ENCODE measurements around the gene C1orf115.
A peak's percentile ranks its signal among the peaks of the same experiment; 100 is the strongest.
"Not testable (repeated sequence)": the region's sequence is repeated elsewhere in the genome, so short reads cannot be mapped to it uniquely, and the experiment has no call there.

The C1orf115 gene, protein sequence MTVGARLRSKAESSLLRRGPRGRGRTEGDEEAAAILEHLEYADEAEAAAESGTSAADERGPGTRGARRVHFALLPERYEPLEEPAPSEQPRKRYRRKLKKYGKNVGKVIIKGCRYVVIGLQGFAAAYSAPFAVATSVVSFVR

DNA sequence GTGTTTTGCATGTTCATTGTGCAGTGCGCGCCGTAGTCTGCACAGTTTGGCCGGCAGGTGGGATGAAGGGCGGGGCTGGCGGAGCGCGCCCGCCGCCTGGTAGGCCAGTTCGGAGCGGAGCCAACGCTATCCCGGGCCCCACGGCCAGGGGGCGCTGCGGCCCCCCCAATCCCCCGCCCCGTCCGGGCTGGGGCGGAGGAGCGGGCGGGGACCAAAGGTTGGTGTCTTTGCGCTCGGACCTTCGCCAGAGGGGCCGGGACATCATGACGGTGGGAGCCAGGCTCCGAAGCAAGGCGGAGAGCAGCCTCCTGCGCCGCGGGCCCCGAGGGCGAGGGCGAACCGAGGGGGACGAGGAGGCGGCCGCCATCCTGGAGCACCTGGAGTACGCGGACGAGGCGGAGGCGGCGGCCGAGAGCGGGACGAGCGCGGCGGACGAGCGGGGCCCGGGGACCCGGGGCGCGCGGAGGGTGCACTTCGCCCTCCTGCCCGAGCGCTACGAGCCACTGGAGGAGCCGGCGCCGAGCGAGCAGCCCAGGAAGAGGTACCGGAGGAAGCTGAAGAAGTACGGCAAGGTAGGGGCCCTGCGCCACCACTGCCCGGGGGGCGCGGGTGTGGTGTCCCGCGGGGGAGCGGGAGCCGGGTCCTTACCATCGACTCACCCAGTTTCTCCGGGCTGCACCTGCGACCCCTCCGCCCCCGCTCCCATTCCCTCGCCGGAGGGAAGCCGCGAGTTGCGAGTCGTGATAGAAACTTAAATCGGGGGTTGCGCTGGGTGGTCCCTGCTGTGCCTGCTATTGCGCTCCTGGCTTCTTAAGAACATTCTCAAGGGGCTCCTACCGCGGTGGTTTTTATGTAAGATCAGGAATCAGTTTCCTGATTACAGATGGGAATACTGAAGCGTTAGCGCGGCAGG is at the start of gene C1orf115:
Gene C1orf115, plus strand, starts transcription at position 224 of the 913 bp plus-strand sequence. Its CDS starts 40 bp downstream, at position 264.
- DNase-seq (ENCODE audit: low read depth) = peak; percentile 9

DNA sequence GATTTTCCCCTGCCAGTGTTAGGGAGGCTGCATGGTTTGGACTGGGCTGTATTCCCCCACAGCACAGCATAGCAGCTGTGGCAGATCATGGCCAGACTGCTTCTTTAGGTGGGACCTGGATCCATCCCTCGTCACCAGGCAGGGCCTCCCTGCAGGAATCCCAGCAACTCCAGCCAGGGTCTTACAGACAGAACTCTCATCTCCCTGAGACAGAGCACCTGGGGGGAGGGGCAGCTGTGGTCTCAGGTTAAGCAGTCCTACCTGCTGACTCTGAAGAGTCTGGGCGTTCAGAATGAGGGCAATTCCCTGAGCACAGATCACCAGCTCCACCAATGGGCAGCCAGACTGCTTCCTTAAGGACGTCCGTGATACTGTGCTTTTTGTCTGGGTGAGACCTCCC is 47.9 kb upstream of the C1orf115 start:
- no peak for DNase-seq (ENCODE audit: low read depth)

DNA sequence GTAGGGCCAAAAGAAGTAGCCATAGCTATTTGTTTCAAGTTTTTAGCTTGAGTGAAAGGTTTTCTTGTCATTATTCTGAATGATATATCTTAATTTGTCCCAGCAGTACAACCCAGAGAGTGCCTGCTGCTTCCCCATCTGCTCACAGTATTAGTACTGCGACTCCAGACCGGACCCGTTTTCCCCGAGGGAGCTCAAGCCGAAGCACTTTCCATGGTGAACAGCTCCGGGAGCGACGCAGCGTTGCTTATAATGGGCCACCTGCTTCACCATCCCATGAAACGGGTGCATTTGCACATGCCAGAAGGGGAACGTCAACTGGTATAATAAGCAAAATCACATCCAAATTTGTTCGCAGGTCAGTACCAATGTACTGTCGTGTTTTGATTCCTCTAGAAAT is 37.2 kb upstream of the C1orf115 start:
- DNase-seq (ENCODE audit: low read depth) = no peak

DNA sequence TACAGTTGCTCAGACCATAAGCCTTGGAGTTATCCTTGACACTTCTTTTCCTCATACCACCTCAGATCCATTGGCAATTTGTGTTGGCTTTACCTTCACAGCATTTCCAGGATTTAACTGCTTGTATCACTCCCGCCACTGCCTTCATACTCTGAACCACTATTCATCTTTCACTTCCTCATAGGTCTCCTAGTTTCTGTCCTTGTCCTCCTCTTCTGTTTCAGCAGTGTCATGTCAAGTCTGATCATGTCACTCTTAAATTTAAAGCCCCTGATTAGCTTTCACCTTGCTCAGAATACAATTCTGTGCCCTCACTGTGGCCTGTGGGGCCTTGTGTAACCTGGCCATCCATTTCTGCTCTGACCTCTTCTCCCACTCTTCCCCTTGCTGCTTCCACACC is 34.7 kb upstream of the C1orf115 start:
- no peak for DNase-seq (ENCODE audit: low read depth)

DNA sequence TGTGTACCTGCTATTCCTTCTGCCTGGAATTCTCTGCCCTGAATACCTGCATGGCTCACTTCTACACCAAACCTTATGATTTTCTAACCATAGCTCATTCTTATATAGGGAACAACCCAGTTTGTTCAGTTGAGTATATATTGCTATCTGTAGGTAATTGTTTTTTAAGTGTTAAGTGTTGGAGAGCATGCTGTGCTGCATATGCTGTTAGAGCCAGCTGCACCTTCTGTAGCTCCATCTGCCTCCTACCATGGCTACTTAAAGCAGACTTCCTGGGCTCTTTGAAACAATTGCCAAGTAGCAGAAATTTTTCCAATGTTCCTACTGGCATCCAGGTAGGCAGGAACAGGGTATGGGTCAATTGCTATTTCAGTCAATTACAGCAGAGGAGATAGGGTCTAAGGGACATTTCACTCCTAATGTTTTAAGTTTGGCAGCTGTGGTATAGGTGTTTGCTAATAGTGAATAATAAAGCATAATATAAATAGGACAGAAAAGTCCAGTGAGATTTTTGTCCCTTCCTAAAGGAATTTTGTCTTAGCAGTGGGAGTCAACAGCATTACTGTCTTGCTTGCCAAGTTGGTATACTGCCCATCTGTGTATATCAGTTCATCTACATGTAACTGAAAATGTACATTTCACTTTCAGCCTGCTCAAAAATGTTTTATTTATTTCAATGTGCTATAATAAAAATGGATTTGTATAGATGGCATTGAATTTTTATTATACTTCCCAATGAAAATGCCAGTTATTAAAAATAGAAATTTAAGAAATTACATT is 34.0 kb upstream of the C1orf115 start:
- no peak for DNase-seq (ENCODE audit: low read depth)

DNA sequence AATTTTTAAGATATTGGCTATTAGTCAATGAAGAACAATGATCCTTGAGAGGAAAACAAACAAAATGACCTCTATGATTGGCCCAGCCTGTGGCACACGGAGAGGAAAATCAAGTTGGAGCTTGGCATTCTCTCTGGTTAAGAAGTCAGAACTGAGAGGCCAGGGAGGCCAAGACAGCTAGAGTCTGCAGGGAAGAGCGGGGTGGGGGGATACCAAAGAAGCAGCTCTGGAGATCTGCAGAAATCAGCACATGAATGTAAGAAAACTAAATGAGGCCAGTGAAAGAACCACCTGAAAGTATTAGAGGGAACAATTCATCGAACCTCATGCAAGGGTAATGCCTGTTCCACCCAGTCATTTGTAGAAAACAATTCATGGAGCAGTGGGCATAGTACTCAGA is 23.8 kb upstream of the C1orf115 start:
- DNase-seq (ENCODE audit: low read depth) = no peak

DNA sequence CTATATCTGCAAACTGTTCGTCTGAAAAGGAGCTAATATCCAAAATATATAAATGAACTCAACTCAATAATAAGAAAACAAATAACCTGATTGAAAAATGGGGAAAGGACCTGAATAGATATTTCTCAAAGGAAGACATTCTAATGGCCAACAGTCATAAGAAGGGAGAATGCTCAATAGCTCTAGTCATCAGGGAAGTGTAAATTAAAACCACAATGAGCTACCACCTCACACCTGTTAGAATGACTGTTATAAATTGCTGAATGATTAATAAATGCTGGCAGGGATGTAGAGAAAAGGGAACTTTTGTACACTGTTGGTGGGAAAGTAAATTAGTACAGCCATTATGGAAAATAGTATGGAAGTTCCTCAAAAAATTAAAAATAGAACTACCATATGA is 21.2 kb upstream of the C1orf115 start:
- no peak for DNase-seq (ENCODE audit: low read depth)

DNA sequence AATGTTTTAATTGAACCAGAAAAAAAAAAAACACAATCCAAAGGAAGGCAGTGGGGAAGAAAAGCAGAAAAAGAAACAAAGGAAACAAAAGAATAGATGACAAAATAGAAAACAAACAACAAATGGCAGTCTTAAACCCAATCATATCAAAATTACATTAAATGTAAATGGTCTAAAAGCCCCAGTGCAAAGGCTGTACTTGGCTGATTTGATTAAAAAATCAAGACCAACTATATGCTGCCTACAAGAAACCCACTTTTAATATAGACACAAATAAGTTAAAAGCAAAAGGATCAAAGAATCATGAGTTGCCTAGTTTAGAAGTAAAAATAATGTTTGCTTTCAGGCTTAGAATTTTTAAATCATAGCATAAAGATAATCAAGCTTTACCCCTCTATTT is 19.8 kb upstream of the C1orf115 start:
- no peak for DNase-seq (ENCODE audit: low read depth)

DNA sequence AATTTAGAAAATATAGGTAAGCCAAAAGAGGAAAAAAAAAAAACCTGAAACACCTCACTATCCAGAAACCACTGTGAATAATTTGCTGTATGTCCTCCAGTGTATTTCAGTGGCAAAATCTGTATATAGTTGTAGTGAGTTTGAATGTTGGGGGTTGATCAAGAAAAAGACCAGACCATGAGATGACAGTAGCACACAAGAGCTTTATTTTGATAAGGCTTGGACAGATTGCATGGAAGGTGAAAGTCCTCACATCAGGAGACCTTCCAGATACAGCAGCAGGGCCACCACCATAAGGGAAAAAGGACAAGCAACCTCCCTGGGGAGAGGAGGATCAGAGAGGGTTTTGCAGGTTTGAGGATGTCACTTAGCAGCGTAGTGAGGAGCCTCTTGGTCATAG is 16.2 kb upstream of the C1orf115 start:
- DNase-seq (ENCODE audit: low read depth) = no peak

DNA sequence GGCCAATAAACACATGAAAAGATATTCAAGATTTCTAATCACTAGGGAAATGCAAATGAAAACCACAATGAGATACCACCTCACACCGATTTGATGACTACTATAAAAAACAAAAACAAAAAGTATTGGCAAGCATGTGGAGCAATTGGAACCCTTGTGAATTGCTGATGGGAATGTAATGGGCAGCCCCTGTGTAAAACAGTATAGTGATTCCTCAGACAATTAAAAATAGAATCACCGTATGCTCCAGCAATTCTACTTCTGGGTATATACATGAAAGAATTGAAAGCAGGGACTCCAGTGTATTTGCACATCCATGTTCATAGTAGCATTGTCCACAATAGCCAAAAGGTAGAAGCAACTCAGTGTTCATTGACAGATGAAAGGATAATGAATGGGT is 12.9 kb upstream of the C1orf115 start:
- DNase-seq (ENCODE audit: low read depth) = no peak

DNA sequence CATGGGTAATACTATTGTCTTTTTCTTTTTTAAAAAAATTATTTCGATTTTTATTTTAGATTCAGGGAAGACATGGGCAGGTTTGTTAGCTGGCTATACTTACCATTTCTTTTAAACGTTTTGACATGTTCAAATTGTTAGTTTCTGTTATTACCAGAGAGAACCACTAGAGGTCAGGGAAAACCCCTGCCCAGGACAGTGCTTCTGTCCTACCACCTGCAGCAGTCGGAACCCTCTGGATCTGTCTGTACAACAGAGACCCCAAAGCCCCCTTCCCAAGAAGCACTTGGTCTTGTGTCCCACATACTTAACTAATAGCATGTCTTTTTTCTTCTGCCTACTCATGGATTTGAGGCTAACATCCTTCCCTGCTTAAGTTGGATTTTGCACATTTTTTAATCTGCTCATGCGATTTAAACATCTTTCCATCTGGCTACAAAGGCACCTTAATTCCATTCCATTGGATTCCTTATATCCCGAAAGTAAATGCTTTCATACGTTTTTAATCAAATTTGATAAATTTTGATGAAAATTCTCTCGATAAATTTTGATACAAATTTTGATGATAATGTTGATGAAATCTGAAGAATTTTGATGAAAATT is 10.0 kb upstream of the C1orf115 start:
- DNase-seq (ENCODE audit: low read depth) = peak; percentile 36

DNA sequence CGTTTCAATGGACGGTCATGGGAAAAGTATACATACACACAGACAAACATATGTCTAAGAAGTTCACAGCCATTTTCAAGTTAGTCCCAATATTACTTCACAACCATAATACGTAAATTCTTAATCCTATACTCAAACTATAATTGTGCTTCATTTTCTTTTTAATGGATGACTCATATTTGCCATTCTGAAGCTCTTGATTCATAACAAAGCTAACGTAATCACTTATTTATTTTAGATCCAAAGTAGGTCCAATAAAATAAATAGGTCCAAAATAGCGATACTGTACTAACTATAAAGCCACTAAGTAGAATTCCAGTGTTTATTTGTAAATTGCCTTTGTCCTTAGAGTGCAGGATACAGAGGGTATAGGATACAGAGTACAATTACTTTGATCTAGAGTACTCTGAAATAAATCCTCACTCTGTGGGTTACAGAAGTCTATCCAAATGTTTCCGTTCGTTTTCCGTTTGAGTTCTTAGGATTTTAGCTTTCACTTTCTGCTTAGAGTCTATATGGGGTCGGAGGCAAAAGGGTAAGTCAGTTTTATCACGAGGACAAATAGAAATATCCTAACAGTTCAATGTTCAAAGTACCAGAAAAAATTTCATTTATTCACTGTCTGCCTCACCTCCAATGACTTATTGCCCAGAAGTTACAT is 8.8 kb upstream of the C1orf115 start:
- DNase-seq (ENCODE audit: low read depth) = no peak

DNA sequence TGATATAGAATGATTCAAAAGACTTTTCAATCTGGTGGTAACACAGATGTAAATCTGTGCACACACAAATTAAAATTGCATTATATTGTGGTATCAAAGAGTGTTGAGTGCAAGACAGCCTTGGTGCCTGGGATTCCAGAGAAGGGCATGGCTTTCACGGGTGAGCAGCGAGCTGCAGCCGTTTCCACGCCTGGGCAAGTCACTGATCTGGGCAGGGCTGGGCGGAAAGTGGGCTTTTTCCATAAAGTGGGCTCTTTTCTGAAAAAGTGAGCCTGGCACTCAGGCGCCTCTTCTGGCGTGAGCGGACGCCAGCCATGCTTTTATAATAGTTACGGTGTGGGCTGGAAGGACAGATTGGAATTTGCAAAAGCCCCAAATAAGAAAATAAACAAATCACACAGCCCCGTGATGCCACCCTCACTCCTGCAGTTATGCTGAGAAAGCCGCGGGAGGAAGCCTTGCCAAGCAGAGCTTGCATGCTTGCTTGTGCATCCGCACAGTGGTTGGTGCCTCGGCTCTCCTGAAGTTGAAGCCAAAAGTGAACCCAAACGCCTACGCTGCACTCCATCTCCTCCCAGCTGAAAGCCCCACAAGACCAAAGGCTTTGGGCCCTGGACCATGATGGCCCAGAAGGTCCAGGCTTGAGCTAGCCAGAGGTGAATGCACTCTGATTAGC is 7.1 kb upstream of the C1orf115 start:
- DNase-seq (ENCODE audit: low read depth) = no peak

DNA sequence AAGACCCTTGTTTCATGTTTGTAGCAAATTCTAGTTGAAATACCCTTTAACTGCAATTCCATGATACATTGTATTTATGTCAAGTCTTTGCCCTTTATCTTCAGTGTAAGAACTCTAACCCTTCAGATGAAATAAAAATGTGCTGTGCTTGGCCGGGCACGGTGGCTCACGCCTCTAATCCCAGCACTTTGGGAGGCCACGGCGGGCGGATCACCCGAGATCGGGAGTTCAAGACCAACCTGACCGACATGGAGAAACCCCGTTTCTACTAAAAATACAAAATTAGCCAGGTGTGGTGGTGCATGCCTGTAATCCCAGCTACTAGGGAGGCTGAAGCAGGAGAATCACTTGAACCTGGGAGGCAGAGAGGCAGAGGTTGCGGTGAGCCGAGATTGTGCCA is 6.4 kb upstream of the C1orf115 start:
- not testable (repeated sequence) for DNase-seq (ENCODE audit: low read depth)

DNA sequence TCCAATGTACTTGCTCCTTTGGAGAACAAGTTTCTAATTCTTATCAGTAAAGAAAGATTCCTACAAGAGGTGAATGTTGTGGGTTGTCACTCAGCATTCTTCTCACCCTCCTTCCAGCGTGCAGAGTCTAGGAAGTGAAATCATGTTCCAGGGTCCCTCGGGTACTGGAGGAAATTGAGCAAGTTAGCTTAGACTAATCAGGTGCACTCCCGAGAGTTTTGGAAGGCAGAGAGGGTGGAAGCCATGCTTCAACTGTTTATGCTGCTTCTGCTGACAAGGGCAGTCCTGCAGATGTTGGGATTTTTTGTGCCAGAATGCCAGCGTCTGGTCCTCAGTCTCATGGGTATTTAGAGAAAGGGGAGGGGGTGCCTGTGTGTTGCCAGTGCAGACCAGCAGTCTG is 5.3 kb upstream of the C1orf115 start:
- DNase-seq (ENCODE audit: low read depth) = no peak

DNA sequence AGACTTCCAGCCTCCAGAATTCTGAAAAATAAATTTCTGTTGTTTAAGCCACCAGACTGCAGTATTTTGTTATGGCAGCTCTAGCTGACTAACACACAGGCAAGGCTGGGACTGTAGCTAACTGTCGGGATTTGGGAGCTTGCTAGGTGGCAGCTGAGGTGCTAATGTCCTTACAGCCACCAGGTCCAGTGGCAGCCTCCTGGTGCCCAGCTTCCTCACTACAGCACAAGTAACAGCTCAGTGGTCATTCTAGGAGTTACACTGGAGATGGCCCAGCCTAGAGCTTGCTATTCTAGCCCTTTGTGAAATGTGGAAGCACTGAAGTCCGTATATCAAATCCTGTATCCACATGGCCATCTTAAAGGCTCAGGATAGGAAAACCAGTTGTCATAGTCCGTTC is 4.3 kb upstream of the C1orf115 start:
- DNase-seq (ENCODE audit: low read depth) = no peak

DNA sequence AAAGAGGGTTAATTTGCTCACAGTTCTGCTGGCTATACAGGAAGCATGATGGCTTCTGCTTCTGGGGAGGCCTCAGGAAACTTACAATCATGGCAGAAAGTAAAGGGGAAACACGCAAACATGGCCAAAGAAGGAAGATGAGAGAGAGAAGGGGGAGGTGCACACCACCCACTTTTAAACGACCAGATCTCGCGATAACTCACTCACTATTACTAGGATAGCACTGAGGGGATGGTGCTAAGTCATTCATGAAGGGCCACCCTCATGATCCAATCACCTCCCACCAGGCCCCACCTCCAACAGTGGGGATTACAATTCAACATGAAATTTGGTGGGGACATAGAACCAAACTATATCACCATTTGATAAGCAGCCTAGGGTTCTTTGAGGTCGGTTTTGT is 2.4 kb upstream of the C1orf115 start:
- DNase-seq (ENCODE audit: low read depth) = no peak

DNA sequence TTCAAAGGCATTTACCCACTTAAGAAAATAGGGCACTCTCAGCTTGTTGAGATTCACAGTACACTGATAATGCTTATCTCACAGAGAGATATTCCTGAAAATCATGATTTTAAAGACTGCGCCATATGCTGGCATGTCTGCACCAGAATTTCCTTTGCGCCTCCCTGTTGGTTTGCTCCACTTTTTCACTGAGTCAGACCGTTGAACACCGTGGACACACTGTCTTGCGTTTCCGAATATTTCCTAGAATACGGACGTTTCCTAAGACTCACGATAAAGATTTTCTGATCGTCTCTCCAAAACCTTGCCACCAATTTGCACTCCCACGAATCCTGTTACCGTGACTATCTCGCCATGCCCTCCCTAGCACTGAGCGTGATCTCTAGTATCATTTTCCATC is 497 bp upstream of the C1orf115 start:
- no peak for DNase-seq (ENCODE audit: low read depth)

DNA sequence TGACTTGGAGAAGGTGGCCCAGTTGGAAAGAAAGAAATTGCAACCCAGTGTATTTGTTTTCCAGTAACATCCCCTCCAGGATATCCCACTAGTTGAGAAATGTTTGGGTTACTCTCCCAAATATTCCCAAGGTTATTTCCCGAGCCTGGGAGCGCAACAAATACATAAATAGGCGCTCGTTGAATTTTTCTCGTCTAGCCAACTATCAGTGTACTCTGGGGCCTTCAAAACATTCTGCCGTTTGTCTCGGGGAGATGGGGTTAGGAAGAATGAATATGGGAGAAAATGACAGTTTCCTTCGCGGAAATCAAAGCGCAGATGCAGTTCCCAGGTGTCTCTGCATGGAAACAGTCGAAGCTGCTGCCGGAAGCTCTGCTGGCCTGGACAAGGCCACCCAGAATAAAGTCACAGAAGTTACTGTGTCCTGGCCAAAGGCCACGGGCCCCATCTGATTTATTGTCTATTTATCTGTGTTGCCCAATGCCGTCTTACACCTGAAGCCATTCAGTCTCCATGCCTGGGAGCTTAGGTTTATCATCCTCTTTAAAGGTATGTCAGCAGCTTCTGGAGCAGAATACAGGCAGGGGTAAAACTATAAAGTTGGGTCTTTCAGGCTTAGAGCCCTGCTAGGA is 1.0 kb downstream of the C1orf115 start:
- no peak for DNase-seq (ENCODE audit: low read depth)

DNA sequence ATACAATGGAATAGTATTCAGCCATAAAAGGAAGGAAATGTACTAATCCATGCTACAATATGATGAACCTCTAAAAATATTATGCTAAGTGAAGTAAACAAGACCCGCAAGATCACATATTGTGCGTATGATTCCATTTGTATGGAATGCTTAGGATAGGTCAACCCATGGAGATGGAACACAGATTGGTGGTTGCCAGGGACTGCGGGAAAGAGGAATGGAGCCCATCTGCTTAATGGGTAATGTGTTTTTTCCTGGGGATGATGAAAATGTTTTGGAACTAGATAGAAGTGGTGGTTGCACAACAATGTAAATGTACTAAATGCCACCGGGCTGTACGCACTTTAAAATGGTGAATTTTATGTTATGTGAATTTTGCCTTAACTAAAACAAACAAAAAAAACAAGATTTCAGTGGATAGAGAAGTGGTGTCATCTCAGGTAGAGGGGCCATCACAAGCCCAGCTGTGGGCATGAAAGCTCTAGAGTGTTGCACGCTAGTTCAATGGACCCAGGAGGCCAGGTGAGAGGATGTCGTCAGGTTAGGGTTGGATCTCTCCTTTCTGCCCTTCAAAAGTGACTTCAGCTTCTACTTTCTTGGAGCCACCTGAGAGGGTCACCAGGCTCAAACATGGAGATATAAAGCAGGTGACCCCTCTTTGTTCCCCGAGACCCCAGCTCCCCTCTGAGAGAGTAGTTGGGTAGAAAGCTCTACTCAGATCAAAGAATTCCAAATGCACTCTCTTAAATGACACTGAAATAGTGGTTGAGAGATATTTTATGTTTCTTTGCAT is 2.5 kb downstream of the C1orf115 start:
- DNase-seq (ENCODE audit: low read depth) = peak; percentile 9

Data from amniotic epithelial cell (primary cell).